Astrocyte (in vitro differentiated cells and primary cell): ENCODE measurements around the gene MELTF. TPM values are rescaled to one million over a fixed set of nuclear protein-coding genes. Genes with fewer than 3 reads are reported as not detected.

Source experiments
- DNase-seq: peaks from one replicate; pipeline ENCODE4 v3.0.0-alpha.2; 2010; ENCODE audit warnings: low read depth
- FAIRE-seq: peaks from 2 replicates; lab custom pipeline; 2011; peaks lifted over from hg19 to GRCh38; lab: Jason Lieb, UNC
- H2AFZ ChIP-seq: 2 replicates; pipeline ENCODE4 v1.6.0; 2012; ENCODE audit warnings: low read depth, low read length, inconsistent platforms
- H3K27ac ChIP-seq: 2 replicates; pipeline ENCODE4 v1.5.1; 2011; ENCODE audit warnings: low read depth, low read length, inconsistent platforms
- H3K27me3 ChIP-seq: 2 replicates; pipeline ENCODE4 v1.6.0; 2011; ENCODE audit warnings: low read length, inconsistent platforms; ENCODE audit not compliant: insufficient read depth
- H3K36me3 ChIP-seq: 2 replicates; pipeline ENCODE4 v1.5.1; 2011; ENCODE audit warnings: low read length, inconsistent platforms; ENCODE audit not compliant: insufficient read depth
- H3K4me1 ChIP-seq: 2 replicates; pipeline ENCODE4 v1.5.1; 2011; ENCODE audit warnings: low read length, inconsistent platforms; ENCODE audit not compliant: insufficient read depth
- H3K4me2 ChIP-seq: 2 replicates; pipeline ENCODE4 v1.6.0; 2012; ENCODE audit warnings: low read length, inconsistent platforms
- H3K4me3 ChIP-seq: 2 replicates; pipeline ENCODE4 v1.5.1; 2011; ENCODE audit warnings: low read depth, mild to moderate bottlenecking, low read length, inconsistent platforms; ENCODE audit not compliant: insufficient read depth
- H3K79me2 ChIP-seq: 2 replicates; pipeline ENCODE4 v1.6.0; 2012; ENCODE audit warnings: mild to moderate bottlenecking, low read length, inconsistent platforms; ENCODE audit not compliant: insufficient read depth
- H3K9ac ChIP-seq: 2 replicates; pipeline ENCODE4 v1.6.0; 2012; ENCODE audit warnings: mild to moderate bottlenecking, low read length, inconsistent platforms
- H3K9me3 ChIP-seq: 2 replicates; pipeline ENCODE4 v1.5.1; 2012; ENCODE audit warnings: low read depth, mild to moderate bottlenecking, low read length, inconsistent platforms; ENCODE audit not compliant: insufficient read depth
- H4K20me1 ChIP-seq: 2 replicates; pipeline ENCODE4 v1.6.0; 2012; ENCODE audit warnings: low read length, inconsistent platforms; ENCODE audit not compliant: insufficient read depth
- H3K27ac Mint-ChIP-seq: one replicate; pipeline ENCODE4 v1.8.0; 2021; ENCODE audit warnings: mild to moderate bottlenecking, mixed read lengths; ENCODE audit not compliant: unreplicated experiment
- H3K27me3 Mint-ChIP-seq: one replicate; pipeline ENCODE4 v1.8.0; 2021; ENCODE audit warnings: low read depth, mixed read lengths; ENCODE audit not compliant: unreplicated experiment
- H3K36me3 Mint-ChIP-seq: one replicate; pipeline ENCODE4 v1.8.0; 2021; ENCODE audit warnings: low read depth, mixed read lengths; ENCODE audit not compliant: unreplicated experiment
- H3K4me1 Mint-ChIP-seq: one replicate; pipeline ENCODE4 v1.8.0; 2021; ENCODE audit warnings: low read depth, mixed read lengths; ENCODE audit not compliant: unreplicated experiment
- H3K4me3 Mint-ChIP-seq: one replicate; pipeline ENCODE4 v1.8.0; 2021; ENCODE audit warnings: mild to moderate bottlenecking, moderate library complexity, mixed read lengths; ENCODE audit not compliant: unreplicated experiment
- H3K9me3 Mint-ChIP-seq: one replicate; pipeline ENCODE4 v1.8.0; 2021; ENCODE audit warnings: mild to moderate bottlenecking, mixed read lengths; ENCODE audit not compliant: unreplicated experiment
- EZH2 ChIP-seq: IDR thresholded peaks from 2 replicates; pipeline ENCODE4 v1.6.1; 2012; ENCODE audit warnings: mild to moderate bottlenecking, low read length, inconsistent platforms; ENCODE audit not compliant: insufficient read depth
- total RNA-seq: library from RNA; stranded (reverse); gene quantifications from 2 replicates; pipeline ENCODE4 v1.2.1, GENCODE V29; 2021
- TF ChIP-seq, protein P1 (sequence below): IDR thresholded peaks from 2 replicates; pipeline ENCODE4 v1.5.1; 2011; ENCODE audit warnings: low read depth, mild to moderate bottlenecking, inconsistent platforms, low read length, moderate library complexity; ENCODE audit not compliant: insufficient read depth

The MELTF gene
- total RNA-seq, 1 donor from 2014 or later, result 24.0 TPM

DNA sequence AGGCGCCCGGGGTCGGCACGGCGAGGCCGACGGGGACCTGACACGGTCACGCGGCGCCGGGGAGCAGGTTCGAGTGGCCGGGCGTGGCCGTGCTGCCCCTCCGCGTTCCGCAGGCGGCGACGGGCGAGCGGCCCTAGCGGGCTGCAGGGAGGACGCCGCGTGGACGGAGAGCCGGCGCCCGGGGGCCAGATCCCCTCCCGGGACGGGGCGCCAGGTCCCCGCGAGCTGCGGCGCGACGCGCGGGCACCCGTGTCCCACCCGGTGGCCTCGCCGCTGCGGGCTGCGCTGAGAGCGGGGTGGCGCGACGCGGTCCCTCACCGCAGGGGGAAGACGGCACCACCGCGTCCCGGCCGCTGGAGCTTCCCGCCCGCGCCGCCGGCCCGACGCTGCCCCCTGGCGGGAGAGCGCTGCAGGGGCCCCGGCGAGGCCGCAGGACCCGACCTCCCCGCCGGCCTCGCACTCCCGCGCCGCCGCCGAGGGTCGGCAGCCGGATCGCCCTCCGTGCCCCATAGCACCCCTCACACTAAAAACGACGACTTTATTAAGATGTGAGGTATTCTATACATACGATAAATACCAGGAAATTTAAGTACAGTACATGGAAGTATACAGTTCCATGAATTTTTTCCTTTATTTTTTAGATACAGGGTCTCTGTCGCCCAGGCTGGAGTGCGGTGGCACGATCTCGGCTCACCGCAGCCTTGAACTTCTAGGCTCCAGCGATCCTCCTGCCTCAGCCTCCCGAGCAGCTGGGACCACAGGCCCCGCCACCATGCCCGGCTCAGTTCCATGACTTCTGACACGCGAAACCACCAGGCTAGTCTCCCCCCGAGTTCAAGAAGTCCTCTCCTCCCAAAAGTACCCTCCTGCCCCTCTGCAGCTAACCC is 59.7 kb downstream of the MELTF start:
- H3K36me3 Mint-ChIP-seq, result peaks cover 6% of the 10 kb centered on the region
- Histone ChIP-seq H3K4me3 (peak overlapping the region; percentile 58), H3K4me2 (peak overlapping the region; percentile 83), H3K9me3 (peaks cover 4% of the 10 kb centered on the region), H3K36me3 (no peaks in the 10 kb centered on the region), H3K27ac (no peak overlapping the region), H4K20me1 (no peaks in the 10 kb centered on the region), H3K9ac (peak overlapping the region; percentile 52), H3K79me2 (no peaks in the 10 kb centered on the region), H2AFZ (peak overlapping the region; percentile 85), H3K27me3 (peaks cover 31% of the 10 kb centered on the region), H3K4me1 (peaks cover 9% of the 10 kb centered on the region)
- H3K27ac Mint-ChIP-seq, result peak overlapping the region; percentile 72
- H3K4me3 Mint-ChIP-seq, result peak overlapping the region; percentile 77
- no peak for DNase-seq
- no peak for FAIRE-seq
- TF ChIP-seq, protein P1, sequence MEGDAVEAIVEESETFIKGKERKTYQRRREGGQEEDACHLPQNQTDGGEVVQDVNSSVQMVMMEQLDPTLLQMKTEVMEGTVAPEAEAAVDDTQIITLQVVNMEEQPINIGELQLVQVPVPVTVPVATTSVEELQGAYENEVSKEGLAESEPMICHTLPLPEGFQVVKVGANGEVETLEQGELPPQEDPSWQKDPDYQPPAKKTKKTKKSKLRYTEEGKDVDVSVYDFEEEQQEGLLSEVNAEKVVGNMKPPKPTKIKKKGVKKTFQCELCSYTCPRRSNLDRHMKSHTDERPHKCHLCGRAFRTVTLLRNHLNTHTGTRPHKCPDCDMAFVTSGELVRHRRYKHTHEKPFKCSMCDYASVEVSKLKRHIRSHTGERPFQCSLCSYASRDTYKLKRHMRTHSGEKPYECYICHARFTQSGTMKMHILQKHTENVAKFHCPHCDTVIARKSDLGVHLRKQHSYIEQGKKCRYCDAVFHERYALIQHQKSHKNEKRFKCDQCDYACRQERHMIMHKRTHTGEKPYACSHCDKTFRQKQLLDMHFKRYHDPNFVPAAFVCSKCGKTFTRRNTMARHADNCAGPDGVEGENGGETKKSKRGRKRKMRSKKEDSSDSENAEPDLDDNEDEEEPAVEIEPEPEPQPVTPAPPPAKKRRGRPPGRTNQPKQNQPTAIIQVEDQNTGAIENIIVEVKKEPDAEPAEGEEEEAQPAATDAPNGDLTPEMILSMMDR, result peak; percentile 28
- no peak for TF ChIP-seq EZH2
- no peaks in the 10 kb centered on the region for H3K9me3 Mint-ChIP-seq
- no peaks in the 10 kb centered on the region for H3K4me1 Mint-ChIP-seq
- H3K27me3 Mint-ChIP-seq, result peaks cover 50% of the 10 kb centered on the region

DNA sequence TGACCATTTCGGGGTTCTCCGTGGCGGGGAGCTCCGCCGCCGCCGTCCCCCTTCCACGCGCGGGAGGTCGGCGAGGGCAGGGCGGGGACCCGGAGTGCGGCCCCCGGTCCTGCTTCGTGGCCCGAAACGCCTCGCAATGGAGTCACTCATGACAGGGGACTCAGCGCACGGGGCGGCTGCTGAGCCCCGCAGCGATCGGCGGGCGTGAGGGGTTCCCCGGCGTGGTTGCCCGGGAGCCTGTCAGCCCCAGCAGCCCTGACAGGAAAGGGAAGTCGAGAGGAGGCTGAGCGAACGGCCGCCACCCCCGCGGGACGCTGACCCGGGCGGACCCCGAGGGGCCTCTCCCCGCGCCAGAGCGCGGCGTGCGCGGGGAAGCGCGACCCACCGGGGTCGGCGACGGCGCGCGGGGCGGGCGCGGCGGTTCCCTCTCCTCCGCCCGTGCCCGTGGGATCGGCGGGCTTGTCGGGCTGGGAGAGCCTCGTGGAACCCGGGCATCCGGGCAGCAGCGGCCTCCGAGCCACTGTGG is 60.4 kb downstream of the MELTF start:
- H4K20me1 ChIP-seq, result no peaks in the 10 kb centered on the region
- Mint-ChIP-seq H3K27ac (no peak overlapping the region), H3K4me3 (peak overlapping the region; percentile 45), H3K36me3 (peaks cover 6% of the 10 kb centered on the region), H3K4me1 (no peaks in the 10 kb centered on the region), H3K27me3 (peaks cover 52% of the 10 kb centered on the region), H3K9me3 (no peaks in the 10 kb centered on the region)
- no peaks in the 10 kb centered on the region for H3K36me3 ChIP-seq
- no peak overlapping the region for H3K27ac ChIP-seq
- H3K79me2 ChIP-seq, result no peaks in the 10 kb centered on the region
- peaks cover 31% of the 10 kb centered on the region for H3K27me3 ChIP-seq
- peaks cover 9% of the 10 kb centered on the region for H3K4me1 ChIP-seq
- FAIRE-seq (no peak), DNase-seq (no peak)
- peak overlapping the region; percentile 85 for H2AFZ ChIP-seq
- H3K4me3 ChIP-seq, result peak overlapping the region; percentile 58
- peak overlapping the region; percentile 83 for H3K4me2 ChIP-seq
- H3K9ac ChIP-seq, result peak overlapping the region; percentile 52
- peaks cover 4% of the 10 kb centered on the region for H3K9me3 ChIP-seq
- no peak for TF ChIP-seq EZH2
- TF ChIP-seq, protein P1, result no peak
